Caco-2 (cell line): ENCODE data around the gene ERCC2. TPM values are rescaled to one million over a fixed set of nuclear protein-coding genes. Genes with fewer than 3 reads are reported as not detected.

Experiments
- BruUV-seq: library from RNA; stranded (reverse); fragments of 400-500 nt; replicated peaks from 2 replicates; lab custom pipeline; 2021; lab: Mats Ljungman, UMichigan
- CTCF ChIA-PET: fragments of 300-600 bp; sonication (Branson Sonifier 250); formaldehyde crosslinking; loops from one replicate; lab custom pipeline; 2022; ENCODE audit warnings: antibody characterized with exemption; lab: Charles Lee
- POLR2A ChIA-PET: fragments of 300-600 bp; sonication (Branson Sonifier 250); formaldehyde crosslinking; loops from one replicate; lab custom pipeline; 2022; ENCODE audit warnings: antibody characterized with exemption; lab: Charles Lee
- DNase-seq, 2 experiments: peaks; one replicate each; pipeline versions ENCODE4 v3.0.0 to v3.0.0-alpha.2; 2020 to 2022
- H3K27me3 ChIP-seq: replicated peaks from 2 replicates; pipeline ENCODE4 v1.6.0; 2011; ENCODE audit warnings: low read length; ENCODE audit not compliant: control insufficient read depth, insufficient read depth
- H3K36me3 ChIP-seq: 2 replicates; pipeline ENCODE4 v1.5.1; 2011; ENCODE audit warnings: low read length; ENCODE audit not compliant: control insufficient read depth, insufficient read depth
- H3K4me1 ChIP-seq: fragments of 250-450 bp; sonication (Bioruptor Pico); 2 replicates; pipeline ENCODE4 v1.5.1; 2020; ENCODE audit warnings: mild to moderate bottlenecking
- H3K4me3 ChIP-seq: 2 replicates; pipeline ENCODE4 v1.5.1; 2011; ENCODE audit warnings: low read depth, mild to moderate bottlenecking, control low read depth, low read length
- H3K9me3 ChIP-seq: fragments of 250-450 bp; sonication (Bioruptor Pico); 2 replicates; pipeline ENCODE4 v1.5.1; 2020; ENCODE audit warnings: mild to moderate bottlenecking, moderate library complexity
- H3K27ac Mint-ChIP-seq: one replicate; pipeline ENCODE4 v1.8.0; 2022; ENCODE audit warnings: mixed read lengths; ENCODE audit not compliant: unreplicated experiment
- H3K27me3 Mint-ChIP-seq: one replicate; pipeline ENCODE4 v1.8.0; 2022; ENCODE audit warnings: mixed read lengths; ENCODE audit not compliant: insufficient read depth, unreplicated experiment
- H3K36me3 Mint-ChIP-seq: one replicate; pipeline ENCODE4 v1.8.0; 2022; ENCODE audit warnings: mild to moderate bottlenecking, mixed read lengths; ENCODE audit not compliant: insufficient read depth, unreplicated experiment
- H3K4me1 Mint-ChIP-seq: one replicate; pipeline ENCODE4 v1.8.0; 2022; ENCODE audit warnings: low read depth, mixed read lengths; ENCODE audit not compliant: unreplicated experiment
- H3K4me3 Mint-ChIP-seq: one replicate; pipeline ENCODE4 v1.8.0; 2022; ENCODE audit warnings: mild to moderate bottlenecking, moderate library complexity, mixed read lengths; ENCODE audit not compliant: unreplicated experiment
- H3K9me3 Mint-ChIP-seq: one replicate; pipeline ENCODE4 v1.8.0; 2022; ENCODE audit warnings: mixed read lengths; ENCODE audit not compliant: unreplicated experiment
- intact Hi-C: fragments of 100-400 bp; cut with micrococcal nuclease; formaldehyde crosslinking; loops from one replicate; pipeline ENCODE4 v1.10.0; 2022; ENCODE audit not compliant: unreplicated experiment
- total RNA-seq: library from RNA; stranded (reverse); gene quantifications from 2 replicates; pipeline ENCODE4 v1.2.3, GENCODE V29; 2022
- TF ChIP-seq, protein P1 (sequence below), 2 experiments: fragments of 200-600 bp in 1 of 2; IDR thresholded peaks; 1 replicate in 1 of 2; 2 replicates in 1 of 2; pipeline versions ENCODE4 v1.5.1 to v1.8.0; 2011 to 2022; ENCODE audit warnings: antibody characterized with exemption in 1 of 2, control low read depth in 1 of 2, inconsistent platforms in 1 of 2, low read depth in 1 of 2, low read length in 1 of 2, mild to moderate bottlenecking in 1 of 2, moderate library complexity in 1 of 2; ENCODE audit not compliant: insufficient read depth in 1 of 2, severe bottlenecking in 1 of 2, unreplicated experiment in 1 of 2

Gene ERCC2
- total RNA-seq, 1 experiment from 2014 or later: 86.8 TPM

DNA sequence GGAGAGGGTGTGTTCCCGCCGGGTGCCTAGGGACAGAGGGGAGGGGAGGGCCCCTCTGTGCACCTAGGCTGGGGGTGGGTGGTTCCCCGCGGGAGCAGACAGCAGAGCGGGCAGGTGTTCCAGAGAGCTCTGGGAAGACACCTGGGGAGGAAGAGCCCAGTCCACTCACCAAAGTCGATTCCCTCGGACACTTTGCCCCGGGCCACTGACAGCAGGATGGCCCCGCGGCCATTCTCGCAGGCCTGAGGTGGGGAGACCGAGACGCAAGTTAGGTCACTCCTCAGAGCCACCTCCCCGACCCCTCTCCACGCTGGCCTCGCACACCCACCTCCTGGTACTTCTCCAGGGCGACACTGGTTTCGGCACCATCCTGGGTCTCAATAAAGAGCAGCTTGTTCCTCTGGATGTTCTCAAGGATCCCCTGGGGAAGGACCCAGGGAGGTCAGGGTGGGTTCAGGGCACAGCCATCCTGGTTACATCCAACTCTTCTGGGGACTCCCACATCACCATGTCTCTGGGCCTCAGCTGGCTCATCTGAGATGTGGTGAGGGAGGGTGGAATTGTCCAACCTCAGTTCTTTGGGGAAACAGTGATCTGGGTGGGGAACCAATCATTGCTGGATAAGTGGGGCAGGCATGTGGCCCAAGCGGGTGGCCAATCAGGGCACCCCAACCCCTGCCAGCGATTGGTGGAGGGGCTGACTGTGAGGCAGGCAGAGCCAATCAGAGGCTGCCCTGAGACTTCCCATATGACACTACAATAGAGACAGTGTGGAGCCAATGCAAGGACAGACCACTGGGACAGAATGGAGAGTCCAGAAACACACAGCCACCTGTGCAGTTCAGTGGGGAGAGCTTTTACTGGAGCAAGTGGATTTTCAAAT is 17.2 kb downstream of the ERCC2 start:
- no peaks in the 10 kb centered on the region for H3K9me3 ChIP-seq
- intact Hi-C loops: no loop called here
- peaks cover 1% of the 10 kb centered on the region for H3K36me3 ChIP-seq
- H3K4me3 Mint-ChIP-seq: no peak overlapping the region
- H3K27me3 ChIP-seq: no peaks in the 10 kb centered on the region
- H3K4me1 Mint-ChIP-seq: peaks cover 6% of the 10 kb centered on the region
- H3K36me3 Mint-ChIP-seq: peaks cover 76% of the 10 kb centered on the region
- H3K27me3 Mint-ChIP-seq: no peaks in the 10 kb centered on the region
- ChIA-PET POLR2A (no interaction called here), CTCF (interaction anchor here (0.5 kb wide), 1 partner anchor 137 kb away, joined by 4 read pairs; no protein-coding TSS in a partner anchor)
- H3K4me1 ChIP-seq: no peaks in the 10 kb centered on the region
- H3K4me3 ChIP-seq: no peak overlapping the region
- no peak for DNase-seq
- no peak overlapping the region for H3K27ac Mint-ChIP-seq
- no peaks in the 10 kb centered on the region for H3K9me3 Mint-ChIP-seq
- TF ChIP-seq, protein P1, sequence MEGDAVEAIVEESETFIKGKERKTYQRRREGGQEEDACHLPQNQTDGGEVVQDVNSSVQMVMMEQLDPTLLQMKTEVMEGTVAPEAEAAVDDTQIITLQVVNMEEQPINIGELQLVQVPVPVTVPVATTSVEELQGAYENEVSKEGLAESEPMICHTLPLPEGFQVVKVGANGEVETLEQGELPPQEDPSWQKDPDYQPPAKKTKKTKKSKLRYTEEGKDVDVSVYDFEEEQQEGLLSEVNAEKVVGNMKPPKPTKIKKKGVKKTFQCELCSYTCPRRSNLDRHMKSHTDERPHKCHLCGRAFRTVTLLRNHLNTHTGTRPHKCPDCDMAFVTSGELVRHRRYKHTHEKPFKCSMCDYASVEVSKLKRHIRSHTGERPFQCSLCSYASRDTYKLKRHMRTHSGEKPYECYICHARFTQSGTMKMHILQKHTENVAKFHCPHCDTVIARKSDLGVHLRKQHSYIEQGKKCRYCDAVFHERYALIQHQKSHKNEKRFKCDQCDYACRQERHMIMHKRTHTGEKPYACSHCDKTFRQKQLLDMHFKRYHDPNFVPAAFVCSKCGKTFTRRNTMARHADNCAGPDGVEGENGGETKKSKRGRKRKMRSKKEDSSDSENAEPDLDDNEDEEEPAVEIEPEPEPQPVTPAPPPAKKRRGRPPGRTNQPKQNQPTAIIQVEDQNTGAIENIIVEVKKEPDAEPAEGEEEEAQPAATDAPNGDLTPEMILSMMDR (IDR thresholded peaks at IDR 0.05; ENCODE audit: insufficient read depth in 1 of 2, low read depth in 1 of 2, low read length in 1 of 2, severe bottlenecking in 1 of 2, unreplicated experiment in 1 of 2): no peak
- BruUV-seq: no TSS peak

DNA sequence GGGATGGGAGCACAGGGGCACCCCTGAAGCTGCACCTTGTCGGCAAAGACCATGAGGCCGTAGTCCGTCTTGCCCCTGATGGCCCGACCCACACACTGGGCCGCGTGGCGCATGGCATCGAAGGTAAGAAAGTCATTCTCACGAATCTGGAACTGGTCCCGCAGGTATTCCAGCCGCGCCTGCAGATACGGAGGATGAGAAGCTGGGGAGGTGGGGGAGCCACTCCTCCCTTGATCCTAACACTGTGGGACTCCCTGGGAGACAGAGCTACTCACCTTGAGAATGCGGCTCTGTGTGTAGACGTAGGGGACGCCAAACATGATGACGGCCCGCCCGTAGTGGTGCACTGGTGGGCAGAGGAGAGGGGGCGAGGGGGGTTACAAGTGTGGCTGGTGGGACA is 17.9 kb downstream of the ERCC2 start:
- BruUV-seq: no TSS peak
- POLR2A ChIA-PET: no interaction called here
- H3K36me3 Mint-ChIP-seq: peaks cover 73% of the 10 kb centered on the region

GRCh38 chr19:45352062-45352461 is 18.3 kb downstream of the ERCC2 start:
- H3K36me3 ChIP-seq: no peaks in the 10 kb centered on the region; the same call in 1 of the 2 replicates
- H3K27me3 ChIP-seq: no peaks in the 10 kb centered on the region
- H3K9me3 ChIP-seq: no peaks in the 10 kb centered on the region
- Mint-ChIP-seq H3K27me3 (no peaks in the 10 kb centered on the region), H3K36me3 (peaks cover 69% of the 10 kb centered on the region), H3K9me3 (no peaks in the 10 kb centered on the region), H3K4me3 (no peak overlapping the region), H3K4me1 (peaks cover 6% of the 10 kb centered on the region), H3K27ac (no peak overlapping the region)
- BruUV-seq: no TSS peak
- no peak for DNase-seq
- TF ChIP-seq, protein P1 (IDR thresholded peaks at IDR 0.05; ENCODE audit: insufficient read depth in 1 of 2, low read depth in 1 of 2, low read length in 1 of 2, severe bottlenecking in 1 of 2, unreplicated experiment in 1 of 2): no peak
- intact Hi-C loops: no loop called here
- CTCF ChIA-PET: no interaction called here
- POLR2A ChIA-PET: no interaction called here
- H3K4me1 ChIP-seq: no peaks in the 10 kb centered on the region
- H3K4me3 ChIP-seq: no peak overlapping the region

More for the DNA sequence above, 17.9 kb downstream of the ERCC2 start:
- H3K27me3 ChIP-seq: no peaks in the 10 kb centered on the region
- no peak overlapping the region for H3K4me3 ChIP-seq
- H3K4me1 Mint-ChIP-seq: peaks cover 6% of the 10 kb centered on the region
- H3K4me1 ChIP-seq: no peaks in the 10 kb centered on the region
- H3K27ac Mint-ChIP-seq: no peak overlapping the region
- H3K9me3 ChIP-seq: no peaks in the 10 kb centered on the region
- no peak for DNase-seq
- H3K36me3 ChIP-seq: peaks cover 1% of the 10 kb centered on the region
- no peaks in the 10 kb centered on the region for H3K9me3 Mint-ChIP-seq
- intact Hi-C loops: no loop called here
- no peak overlapping the region for H3K4me3 Mint-ChIP-seq
- CTCF ChIA-PET: no interaction called here
- no peaks in the 10 kb centered on the region for H3K27me3 Mint-ChIP-seq
- TF ChIP-seq, protein P1 (IDR thresholded peaks at IDR 0.05; ENCODE audit: insufficient read depth in 1 of 2, low read depth in 1 of 2, low read length in 1 of 2, severe bottlenecking in 1 of 2, unreplicated experiment in 1 of 2): no peak
